Gastroesophageal sphincter (tissue), 3 donors: ENCODE data around the gene RPL13.

Source experiments
- EP300 ChIP-seq: sonication (generic); formaldehyde crosslinking; IDR thresholded peaks from one replicate; pipeline ENCODE4 v1.6.1; 2017; ENCODE audit warnings: antibody characterized with exemption, mild to moderate bottlenecking
- TF ChIP-seq, protein P1 (sequence below), 4 experiments: fragments of 200-600 bp in 2 of 4; fragments of 450-650 bp in 2 of 4; sonication (generic) in 1 of 4; IDR thresholded peaks; one replicate each; pipeline ENCODE4 v1.5.1; 2017 to 2019; ENCODE audit warnings: antibody characterized with exemption in 4 of 4, mild to moderate bottlenecking in 2 of 4, moderate library complexity in 2 of 4

DNA sequence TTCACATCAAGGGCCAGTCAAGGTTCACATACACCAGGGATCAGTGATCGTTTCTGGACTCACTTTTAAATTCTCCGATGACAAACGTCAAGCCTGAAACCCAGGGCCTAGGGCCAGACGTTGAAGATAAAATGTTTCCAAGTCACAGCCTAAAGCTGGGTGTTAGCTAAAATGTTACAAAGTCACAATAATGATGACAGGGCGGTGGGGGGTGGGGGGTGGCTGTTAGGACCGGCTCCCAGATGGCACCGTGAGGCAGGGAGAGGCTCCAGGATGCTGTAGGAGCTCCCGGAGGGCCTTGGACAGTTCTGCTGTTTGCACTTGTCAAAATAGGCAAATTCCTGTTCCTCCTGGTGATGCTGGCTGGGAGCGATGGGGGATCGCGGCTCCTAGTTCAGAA, 16.4 kb upstream of the RPL13 start:
- TF ChIP-seq, protein P1, sequence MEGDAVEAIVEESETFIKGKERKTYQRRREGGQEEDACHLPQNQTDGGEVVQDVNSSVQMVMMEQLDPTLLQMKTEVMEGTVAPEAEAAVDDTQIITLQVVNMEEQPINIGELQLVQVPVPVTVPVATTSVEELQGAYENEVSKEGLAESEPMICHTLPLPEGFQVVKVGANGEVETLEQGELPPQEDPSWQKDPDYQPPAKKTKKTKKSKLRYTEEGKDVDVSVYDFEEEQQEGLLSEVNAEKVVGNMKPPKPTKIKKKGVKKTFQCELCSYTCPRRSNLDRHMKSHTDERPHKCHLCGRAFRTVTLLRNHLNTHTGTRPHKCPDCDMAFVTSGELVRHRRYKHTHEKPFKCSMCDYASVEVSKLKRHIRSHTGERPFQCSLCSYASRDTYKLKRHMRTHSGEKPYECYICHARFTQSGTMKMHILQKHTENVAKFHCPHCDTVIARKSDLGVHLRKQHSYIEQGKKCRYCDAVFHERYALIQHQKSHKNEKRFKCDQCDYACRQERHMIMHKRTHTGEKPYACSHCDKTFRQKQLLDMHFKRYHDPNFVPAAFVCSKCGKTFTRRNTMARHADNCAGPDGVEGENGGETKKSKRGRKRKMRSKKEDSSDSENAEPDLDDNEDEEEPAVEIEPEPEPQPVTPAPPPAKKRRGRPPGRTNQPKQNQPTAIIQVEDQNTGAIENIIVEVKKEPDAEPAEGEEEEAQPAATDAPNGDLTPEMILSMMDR (IDR thresholded peaks at IDR 0.05): no peak
- no peak for TF ChIP-seq EP300
